HG03103 (cell line): ENCODE data around the gene RAB9A.
"Not testable (repeated sequence)": the region's sequence is repeated elsewhere in the genome, so short reads cannot be mapped to it uniquely, and the experiment has no call there.

Experiments used
- ATAC-seq: cut with Tn5 transposase; IDR thresholded peaks from one replicate; pipeline ENCODE4 v1.9.1; 2021; ENCODE audit warnings: low read depth; ENCODE audit not compliant: unreplicated experiment

Gene RAB9A

DNA sequence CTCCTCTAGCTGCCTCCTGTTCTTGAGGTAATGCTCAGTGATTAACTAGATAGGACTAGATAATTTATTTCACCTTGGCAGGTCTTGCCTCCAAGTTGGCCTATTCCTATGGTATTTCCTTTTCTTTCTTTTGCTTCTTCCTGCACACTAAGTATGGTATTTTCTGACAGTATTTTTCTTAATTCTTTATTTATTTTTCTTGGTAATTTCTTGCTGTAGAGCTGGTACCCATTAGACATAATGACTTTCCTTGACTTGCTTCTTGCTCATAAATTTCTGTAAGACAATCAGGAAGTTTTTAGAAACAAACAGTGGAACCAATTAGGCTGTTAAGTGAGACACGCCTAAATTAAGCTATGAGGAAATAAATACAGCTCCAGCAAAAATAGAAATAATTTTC is 9.5 kb downstream of the RAB9A start:
- ATAC-seq: no peak

DNA sequence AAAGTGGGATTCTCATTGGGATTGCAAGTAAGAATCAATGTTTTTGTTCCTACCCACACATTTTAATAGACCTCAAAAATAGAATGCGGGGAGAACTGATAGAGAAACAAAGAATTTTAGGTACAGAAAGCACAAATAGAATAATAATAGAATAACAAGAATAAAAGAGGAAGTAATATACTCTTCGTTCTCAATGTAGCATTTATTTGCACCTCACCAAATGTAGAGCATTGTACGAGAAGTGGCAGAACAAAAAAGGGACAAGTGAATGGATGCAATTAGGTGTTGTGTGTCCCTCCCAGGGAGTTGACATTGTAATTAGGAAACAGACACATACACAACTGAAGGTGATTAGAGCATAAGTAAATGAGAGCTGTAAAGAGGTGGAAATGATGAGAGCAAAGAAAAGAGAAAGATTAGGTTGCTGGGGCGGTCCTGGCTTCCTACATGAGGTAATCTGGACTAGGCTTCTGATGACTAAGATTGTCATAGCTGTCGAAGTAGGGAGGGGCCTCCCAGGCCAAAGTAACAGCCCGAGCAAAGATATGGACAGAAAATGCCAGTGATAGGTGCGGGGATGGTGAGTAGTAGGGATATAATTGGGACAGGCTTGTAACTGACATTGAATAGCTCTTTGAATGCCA is 10.4 kb downstream of the RAB9A start:
- ATAC-seq: peak; percentile 43

DNA sequence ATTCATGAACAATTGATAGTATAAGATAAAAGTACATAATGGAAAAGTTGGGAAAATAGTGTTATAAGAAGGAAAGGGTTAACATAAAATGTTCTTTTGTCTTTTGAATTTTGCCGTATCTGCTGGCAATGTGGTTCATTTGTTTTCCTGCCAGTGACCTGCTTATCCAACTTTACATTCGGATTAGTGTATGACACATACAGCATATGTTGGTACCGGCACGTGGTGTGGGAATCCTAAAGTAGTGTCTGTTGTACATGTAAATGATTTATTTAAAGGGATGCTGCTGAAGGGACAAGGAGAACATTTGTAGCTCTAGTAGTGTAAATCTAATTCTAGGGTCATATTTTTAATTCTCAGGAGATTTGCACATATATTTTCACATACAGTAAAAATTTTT is 11.5 kb downstream of the RAB9A start:
- no peak for ATAC-seq

DNA sequence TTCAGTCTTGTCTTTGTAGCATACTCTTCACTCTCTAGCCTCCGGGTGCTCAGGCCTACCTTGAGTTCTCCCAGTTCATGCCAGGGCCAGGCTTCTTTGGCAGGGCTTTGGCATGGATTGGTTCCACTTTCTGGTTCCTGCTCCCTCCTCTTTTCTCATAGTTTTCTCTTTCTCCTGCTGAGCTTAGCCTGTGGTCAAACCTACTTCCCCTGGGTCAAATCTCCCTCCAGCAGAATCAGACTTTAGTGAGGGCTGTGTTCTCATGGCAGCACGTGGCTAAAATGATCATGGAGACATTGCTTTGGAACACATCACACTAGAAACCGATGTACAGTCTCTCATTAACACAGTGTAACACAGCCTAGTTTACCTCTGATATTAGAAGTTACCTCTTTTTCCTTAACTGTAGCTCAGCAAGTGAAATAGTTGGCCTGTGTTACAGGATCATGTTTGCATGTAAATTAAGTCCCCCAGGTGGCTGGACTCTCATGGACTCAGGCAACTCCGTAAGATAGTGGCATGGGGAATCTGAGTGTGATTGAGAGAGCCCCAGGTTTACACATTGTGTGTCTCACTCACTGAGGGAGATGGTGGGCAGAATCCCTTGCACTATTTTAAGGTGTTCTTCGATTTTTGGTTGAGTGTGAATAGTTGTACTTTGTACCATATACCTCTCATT is 13.3 kb downstream of the RAB9A start:
- ATAC-seq: no peak

DNA sequence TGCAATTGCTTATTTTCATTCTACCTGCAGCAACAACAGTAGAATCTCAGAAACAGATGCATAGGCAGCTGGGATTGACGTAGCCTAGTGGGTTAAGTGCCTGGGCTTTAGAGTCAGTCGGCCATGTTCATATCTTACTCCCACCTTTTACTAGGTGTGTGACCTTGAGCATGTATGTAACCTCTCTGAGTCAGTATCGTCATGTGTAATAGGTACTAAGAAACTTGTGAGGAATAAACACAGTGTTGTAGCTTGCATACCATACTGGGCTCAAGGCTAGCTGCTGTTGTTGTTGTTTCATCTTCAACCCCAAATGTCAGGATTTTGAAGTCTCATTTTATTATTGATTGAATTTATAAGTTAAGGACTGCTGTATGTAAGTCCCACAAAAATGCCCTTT is 14.2 kb downstream of the RAB9A start:
- no peak for ATAC-seq

DNA sequence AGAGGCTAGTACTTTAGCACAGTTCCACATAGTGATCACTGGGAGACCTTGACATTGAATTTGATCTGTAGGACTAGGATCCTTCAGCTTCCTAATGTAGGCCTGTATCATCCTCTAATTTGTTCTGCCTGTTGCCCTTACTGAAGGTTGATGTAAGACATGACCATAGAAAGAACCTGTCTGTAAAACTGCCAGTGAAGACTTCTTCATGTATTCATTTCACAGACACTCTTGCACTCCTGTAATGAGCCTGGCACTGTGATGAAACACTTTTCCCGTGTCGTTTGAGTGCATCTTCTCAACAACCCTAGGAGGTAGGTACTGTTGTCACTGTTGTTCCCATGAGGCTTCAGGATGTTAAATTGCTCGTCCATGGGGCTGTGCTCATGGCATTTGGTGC is 14.7 kb downstream of the RAB9A start:
- no peak for ATAC-seq

DNA sequence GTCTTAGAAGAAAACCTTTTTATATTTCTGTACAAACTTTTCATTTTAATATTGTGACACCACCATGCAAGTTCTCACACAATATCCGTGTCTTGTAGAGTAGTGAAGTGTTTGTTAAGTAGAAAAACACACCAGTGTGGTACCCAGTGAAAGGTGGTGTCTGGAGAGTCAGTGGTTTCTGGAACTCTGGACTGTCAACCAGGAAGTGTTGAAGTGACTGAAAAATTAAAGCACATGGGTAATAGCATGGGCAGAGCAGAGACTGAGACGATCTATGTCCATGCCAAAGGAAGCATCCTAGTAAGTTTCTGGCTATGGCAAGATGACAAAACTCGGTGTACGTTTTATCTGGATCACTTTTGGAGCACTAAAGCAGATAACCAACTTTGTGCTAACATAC is 22.2 kb downstream of the RAB9A start:
- ATAC-seq: no peak

DNA sequence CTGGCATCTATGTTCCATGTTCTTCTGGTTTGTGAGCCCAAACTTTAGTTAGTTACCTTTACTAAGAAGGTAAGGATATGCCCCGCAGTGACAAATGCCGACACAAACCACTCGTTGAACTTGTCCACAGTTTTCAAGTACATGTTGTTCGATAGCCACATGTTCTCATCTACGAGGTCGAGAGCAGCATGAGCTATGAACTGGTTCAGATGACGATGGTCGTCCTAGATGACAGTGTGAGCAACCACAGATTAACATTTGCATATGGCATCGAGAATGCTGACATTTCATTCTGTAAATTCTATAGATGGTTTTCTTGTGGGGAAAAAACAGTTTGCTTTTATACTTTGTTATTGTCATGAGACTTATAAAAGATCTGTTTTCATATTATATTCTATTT is 27.5 kb downstream of the RAB9A start:
- ATAC-seq: no peak

DNA sequence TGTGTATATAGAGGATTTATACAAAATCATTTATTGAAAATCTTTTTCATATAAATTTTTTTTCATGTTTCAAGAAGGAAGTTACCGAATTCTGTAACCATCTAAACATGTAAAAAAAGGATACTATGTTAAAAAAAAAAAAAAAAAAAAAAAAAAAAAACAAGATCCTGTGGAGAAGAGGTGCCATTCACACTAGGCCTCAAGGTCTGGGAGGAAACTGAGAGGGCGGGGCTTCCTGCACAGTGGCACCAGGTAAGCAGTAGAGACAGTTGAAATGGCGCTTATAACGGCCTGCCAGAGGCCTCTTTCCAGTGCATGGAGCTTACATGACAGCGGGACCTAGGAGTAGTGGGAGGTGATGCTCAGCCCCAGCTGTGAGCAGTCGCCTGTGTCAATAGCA is 28.0 kb downstream of the RAB9A start:
- ATAC-seq: no peak

DNA sequence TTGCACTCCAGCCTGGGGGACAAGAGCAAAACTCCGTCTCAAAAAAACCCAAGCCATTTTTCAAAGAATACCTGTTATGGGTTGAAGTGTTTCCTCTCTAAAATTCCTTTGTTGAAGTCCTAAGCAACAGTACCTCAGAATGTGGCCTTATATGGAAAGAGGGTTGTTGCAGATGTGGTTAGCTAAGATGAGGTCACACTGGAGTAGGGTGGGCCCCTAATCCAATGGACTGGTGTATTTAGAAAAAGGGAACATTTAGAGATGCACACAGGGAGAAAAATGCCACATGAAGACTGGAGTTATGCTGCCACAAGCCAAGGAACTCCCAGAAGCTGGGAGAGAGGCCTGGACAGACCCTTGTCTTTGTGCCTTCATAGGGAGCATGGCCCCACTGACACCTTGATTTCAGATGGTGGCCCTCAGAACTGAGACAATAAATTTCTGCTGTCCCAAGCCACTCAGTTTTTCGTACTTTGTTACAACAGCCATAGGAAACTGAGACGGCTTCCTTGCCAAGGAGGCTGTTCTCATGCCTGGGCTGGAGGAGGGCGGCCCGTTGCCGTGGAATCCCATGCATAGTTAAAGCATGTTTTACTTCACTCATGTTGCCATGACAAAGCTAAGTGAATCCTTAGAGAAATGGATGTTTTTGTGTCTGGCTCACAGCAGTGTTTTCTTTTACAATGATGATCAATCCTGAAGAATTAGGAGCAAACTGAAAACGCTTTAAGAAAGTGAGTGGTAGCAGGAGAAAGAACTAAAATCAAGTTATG is 29.0 kb downstream of the RAB9A start:
- ATAC-seq: no peak

DNA sequence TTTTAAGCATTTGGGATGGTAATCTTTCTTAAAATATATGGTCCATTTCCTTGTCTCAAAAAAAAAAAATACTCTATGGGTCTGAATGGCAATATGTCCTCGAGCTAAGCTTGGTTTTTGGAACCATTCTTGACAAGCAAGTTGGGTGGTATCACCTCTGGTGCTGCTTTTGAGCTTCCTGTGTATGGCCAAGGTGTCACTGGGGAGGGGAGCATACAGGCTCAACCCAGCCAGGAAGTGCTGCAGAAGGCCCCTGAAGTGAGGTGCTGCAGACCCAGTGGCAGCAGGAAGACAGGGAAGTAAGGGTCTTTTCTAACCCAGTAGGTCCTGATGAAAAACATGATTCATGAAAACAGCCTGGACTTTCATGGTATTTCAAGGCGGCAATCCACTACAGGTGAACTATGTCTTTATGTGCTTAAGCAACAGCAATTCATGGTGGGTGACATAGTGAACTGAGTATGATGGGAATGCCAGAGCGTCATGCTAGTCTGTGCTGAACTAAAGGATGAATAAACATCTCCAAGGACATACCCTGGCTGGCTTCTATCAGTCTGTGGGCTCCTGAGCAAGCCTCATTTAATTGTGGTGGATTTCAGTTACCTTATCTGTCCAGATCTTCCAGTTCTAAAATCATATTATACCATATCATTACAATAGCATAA is 30.4 kb downstream of the RAB9A start:
- no peak for ATAC-seq

DNA sequence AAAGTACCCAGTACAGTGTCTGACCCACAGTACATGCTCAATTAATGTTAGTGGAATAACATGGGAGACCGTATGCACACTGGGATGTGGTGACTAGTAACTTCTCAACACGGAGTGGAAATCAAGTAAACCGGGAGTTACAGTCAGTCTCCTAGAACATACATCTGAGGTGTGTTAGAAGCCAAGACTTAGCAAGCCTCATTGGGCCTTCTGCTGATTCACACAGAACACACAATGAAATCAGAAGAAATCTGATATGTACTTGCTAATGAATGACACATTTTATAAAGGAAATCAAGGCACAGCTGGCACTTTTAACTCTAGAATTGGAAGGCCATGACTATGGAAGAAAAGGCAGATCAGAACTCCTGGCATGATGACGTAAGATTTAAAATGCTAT is 32.4 kb downstream of the RAB9A start:
- no peak for ATAC-seq

DNA sequence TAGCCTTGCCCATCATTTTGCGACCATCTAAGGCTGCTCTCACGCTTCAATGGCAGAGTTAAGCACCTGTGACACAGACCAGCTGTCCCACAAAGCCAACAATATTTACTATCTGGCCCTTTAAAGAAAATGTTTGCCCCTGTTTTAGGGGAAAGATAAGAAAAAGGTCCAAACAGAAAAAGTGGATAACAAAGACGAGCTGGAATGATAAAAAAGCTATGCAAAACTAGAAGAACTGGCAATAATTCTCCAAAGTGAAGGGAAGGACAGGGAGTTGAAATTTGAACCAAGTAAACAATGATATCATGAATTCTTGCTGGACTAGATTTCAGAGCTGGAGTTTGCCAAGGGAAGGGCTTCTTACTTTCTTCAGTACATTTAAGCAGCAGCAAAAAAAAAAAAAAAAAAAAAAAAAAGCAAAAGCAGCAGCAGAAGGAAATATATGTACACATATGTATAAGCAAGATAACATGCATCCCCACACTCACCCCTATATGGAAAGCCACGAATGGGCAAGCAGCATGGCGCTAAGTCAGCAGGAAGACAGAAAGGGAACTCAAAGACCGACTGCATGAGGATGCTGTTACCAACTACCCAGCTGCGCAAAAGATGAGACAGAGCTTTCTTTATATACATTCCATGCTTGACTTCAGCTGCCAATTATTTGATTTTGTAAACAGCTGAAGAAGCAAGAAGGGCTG is 33.0 kb downstream of the RAB9A start:
- no peak for ATAC-seq

DNA sequence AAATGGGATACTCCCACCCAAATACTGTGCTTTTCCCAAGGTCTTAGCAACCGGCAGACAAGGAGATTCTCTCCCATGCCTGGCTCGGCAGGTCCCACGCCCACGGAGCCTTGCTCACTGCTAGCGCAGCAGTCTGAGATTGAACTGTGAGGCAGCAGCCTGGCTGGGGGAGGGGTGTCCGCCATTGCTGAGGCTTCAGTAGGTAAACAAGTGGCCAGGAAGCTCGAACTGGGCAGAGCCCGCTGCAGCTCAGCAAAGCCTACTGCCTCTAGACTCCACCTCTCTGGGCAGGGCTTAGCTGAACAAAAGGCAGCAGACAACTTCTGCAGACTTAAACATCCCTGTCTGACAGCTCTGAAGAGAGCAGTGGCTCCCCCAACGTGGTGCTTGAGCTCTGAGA is 36.0 kb downstream of the RAB9A start:
- not testable (repeated sequence) for ATAC-seq

DNA sequence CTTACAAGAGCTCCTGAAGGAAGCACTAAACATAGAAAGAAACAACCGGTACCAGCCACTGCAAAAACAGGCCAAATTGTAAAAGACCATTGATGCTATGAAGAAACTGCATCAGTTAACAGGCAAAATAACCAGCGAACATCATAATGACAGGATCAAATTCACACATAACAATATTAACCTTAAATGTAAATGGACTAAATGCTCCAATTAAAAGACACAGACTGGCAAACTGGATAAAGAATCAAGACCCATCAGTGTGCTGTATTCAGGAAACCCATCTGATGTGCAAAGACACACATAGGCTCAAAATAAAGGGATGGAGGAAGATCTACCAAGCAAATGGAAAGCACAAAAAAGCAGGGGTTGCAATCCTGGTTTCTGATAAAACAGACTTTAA is 37.7 kb downstream of the RAB9A start:
- not testable (repeated sequence) for ATAC-seq

DNA sequence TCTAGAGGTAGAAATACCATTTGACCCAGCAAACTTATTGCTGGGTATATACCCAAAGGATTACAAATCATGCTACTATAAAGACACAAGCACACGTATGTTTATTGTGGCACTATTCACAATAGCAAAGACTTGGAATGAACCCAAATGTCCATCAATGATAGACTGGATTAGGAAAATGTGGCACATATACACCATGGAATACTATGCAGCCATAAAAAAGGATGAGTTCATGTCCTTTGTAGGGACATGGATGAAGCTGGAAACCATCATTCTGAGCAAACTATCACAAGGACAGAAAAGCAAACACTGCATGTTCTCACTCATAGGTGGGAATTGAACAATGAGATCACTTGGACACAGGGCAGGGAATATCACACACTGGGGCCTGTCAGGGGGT is 41.6 kb downstream of the RAB9A start:
- ATAC-seq: not testable (repeated sequence)

DNA sequence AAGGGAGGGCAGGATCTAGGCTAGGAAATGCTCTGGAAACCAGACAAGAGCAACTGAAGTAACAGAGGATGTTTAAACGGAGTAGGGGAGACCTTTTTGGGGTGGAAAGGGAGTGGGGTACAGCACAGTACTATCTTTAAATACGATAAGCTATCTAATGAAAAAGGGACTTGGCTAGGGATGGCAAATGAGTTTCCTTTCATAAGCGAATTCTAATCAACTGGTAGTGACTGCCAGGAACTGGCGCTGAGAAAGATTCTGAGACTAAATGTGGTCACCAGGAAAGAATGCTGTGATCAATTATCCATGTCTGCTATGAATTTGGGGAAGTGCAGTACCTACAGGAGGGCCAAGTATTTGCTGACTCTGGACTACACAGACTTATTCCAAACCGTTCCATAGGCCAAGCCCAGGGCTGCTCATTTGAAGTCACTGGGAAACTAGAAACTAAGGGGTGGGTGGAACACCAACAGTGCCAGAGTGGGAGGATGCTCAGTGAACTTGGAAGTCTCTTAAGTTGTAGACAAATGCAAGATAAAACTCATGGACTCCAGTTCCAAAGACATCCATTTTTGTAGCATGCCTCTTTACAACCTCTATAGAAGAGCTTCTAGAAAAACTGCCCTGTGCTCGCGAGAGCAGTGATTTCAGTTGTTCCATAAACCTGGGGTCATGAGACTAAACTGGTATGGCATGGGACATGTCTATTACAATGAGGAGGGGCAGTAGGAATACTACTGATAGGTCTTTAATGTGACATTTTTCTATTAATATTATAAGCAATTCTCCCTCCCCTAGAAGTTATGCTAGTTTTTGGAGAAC is 43.5 kb downstream of the RAB9A start:
- no peak for ATAC-seq

DNA sequence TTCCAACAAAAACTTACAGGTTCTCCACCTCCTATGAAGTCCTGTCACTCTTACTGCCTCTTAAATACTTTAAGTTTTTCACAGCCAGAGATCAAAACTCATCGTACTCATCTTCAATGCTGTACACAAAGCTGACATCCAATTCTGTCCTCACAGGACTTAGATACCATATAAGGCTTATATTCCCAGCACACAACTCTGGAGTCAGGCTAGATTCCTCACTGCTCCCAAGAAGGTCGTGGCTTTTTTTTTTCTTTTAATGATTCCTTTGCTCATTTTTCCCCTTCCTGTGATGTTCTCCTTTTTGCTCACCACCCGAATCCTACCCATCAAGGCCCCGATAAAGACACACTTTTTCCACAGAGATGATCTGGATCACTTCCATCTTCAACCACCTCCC is 44.6 kb downstream of the RAB9A start:
- no peak for ATAC-seq

DNA sequence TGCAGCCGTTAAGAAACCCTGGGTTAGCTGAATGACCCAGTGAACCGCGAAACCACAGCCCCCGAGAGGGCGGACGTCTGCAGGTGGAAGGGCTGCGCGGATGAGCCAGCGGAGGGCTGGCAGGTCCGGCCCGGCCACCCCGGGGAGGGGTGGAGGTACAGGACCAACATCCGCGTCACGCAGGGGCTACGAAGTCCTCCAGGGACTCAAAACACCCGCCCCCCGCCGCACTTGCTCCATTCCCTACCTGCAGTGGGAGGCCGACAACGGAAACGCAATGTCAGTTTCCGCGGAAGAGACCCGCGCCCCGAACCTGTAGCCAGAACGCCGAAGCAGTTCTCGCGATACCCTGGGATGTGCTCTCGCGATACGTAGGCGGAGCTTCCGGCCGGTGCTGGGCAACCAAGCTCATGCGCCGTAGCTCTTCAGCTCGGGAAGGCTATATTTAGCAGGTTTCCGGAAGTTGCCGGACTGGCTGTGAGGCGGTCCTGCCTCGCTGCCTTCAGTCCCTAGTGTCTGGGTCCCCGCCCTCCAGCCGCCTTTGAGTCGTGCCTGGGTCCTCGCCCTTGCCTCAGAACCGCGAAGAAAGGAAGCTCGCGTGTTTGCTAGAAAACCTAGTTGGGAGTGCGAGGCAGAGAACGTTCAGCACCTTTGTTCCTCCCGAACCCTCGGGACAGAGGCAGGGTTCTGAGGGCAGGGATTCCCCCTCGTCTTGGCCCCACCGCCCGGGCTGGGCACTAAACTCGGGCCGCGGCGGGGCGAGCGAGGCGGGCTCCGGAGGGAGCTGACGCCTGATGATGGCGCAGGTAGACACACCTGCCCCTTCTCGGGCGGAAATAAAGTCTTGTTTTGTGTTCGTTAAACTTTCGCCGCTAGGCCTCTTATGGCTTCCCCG is 45.6 kb downstream of the RAB9A start, which contains the start of the genes OFD1 and TRAPPC2:
Gene OFD1 (plus strand): TSS at position 471 of the 895 bp plus-strand sequence. CDS start 324 bp downstream, at position 795.
Gene TRAPPC2 (minus strand): TSS at position 343 of the 895 bp plus-strand sequence. CDS start 14,657 bp downstream, outside the sequence.
- ATAC-seq: peak; percentile 82
